Measurements from ENCODE around the gene MCC.
A peak's percentile ranks its signal among the peaks of the same experiment; 100 is the strongest.

DNA sequence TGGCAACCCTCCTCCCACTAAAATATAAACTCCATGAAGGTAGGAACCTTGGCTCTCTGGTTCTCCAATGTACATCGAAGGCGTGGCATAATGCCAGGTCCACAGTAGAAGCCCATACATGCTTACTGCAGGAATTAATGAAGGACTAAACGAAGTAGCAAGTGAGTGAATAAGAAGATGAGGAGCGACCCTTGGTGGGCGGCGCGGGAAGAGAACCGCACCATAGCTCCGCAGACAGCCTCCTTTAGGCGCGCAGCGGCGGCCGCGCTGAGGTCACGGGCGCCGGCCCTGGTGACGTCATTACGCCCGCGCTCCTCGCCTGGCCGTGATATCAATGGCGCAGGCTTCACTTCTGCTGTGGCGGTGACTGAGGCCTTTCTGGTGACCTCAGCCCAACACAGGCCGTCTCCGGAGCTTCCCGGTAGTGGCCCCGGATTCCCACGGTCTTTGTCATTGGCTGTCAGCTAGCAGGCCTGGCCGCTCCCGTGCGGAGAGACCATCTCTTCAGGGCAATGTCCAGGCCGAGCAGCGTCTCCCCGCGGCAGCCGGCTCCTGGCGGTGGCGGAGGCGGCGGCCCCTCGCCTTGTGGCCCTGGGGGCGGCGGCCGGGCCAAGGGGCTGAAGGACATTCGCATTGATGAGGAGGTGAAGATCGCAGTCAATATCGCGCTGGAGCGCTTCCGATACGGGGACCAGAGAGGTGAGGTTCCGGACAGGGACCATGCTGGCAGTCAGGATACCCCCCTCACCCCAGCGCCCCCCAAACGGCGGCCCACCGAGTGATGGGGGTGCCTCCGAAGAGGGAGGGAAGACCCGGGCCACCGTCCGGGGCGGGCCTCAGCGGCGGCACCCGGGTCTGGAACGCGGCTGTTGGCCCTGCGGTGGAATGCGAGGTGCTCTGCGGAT lies 25.4 kb upstream of the MCC start, which contains the start of gene YTHDC2:
- TF ChIP-seq ZNF274 (IDR thresholded peaks at IDR 0.05; ENCODE audit: low read depth, low read length), result no peak
- peak; percentile 36 for TF ChIP-seq YY1 (IDR thresholded peaks at IDR 0.05; ENCODE audit: insufficient read depth, insufficient read length)
- no peak for TF ChIP-seq SUZ12 (IDR thresholded peaks at IDR 0.05; ENCODE audit: extremely low read depth, insufficient read depth, insufficient read length)
